Gastrocnemius medialis (tissue), 4 donors: ENCODE results near the gene PIWIL1.

Experiments
- CTCF ChIP-seq, 5 experiments: fragments of 450-650 bp in 3 of 5; fragments of 200-600 bp in 2 of 5; sonication (generic) in 2 of 5; IDR thresholded peaks in 4 of 5; conservative IDR thresholded peaks in 1 of 5; 1 replicate in 4 of 5; 2 replicates in 1 of 5; pipeline ENCODE4 v1.5.1; 2016 to 2019; ENCODE audit warnings: antibody characterized with exemption in 5 of 5, mild to moderate bottlenecking in 3 of 5, moderate library complexity in 3 of 5
- POLR2A ChIP-seq, 2 donors: fragments of 450-650 bp; IDR thresholded peaks; one replicate each; pipeline ENCODE4 v1.6.1; 2017; ENCODE audit warnings: antibody characterized with exemption in 2 of 2, mild to moderate bottlenecking in 2 of 2, moderate library complexity in 2 of 2

- TF ChIP-seq CTCF (IDR thresholded peaks at IDR 0.05 in 4 of 5, conservative IDR thresholded peaks at IDR 0.05 in 1 of 5) (no peak), POLR2A (IDR thresholded peaks at IDR 0.05) (no peak)
These were observed 53.5 kb downstream of the PIWIL1 start for GRCh38 chr12:130391186-130391585.
